AG04450 (cell line): ENCODE results near the gene SIM2. TPM values are rescaled to one million over a fixed set of nuclear protein-coding genes. Genes with fewer than 3 reads are reported as not detected.

Experiments
- CTCF ChIA-PET: fragments of 300-600, 350-600 bp; formaldehyde crosslinking; extraction: SDS; loops from one replicate; lab custom pipeline; 2022; ENCODE audit warnings: antibody characterized with exemption, inconsistent platforms; lab: Charles Lee
- POLR2A ChIA-PET: fragments of 350-600 bp; formaldehyde crosslinking; extraction: SDS; loops from one replicate; lab custom pipeline; 2021; ENCODE audit warnings: antibody characterized with exemption, inconsistent platforms; lab: Yijun Ruan, JAX
- DNase-seq: peaks from one replicate; pipeline ENCODE4 v3.0.0-alpha.2; 2011; ENCODE audit warnings: low read depth, low spot score
- H3K27ac ChIP-seq: one replicate; pipeline ENCODE4 v1.5.1; 2012; ENCODE audit warnings: low read depth, low read length, control low read depth
- H3K27me3 ChIP-seq: one replicate; pipeline ENCODE4 v1.6.0; 2012; ENCODE audit warnings: low read length; ENCODE audit not compliant: control insufficient read depth, insufficient read depth
- H3K4me3 ChIP-seq: 2 replicates; pipeline ENCODE4 v1.5.1; 2011; ENCODE audit warnings: mild to moderate bottlenecking, low read depth, low read length, control low read depth
- H3K9me3 ChIP-seq: 2 replicates; pipeline ENCODE4 v1.5.1; 2012; ENCODE audit warnings: low read length; ENCODE audit not compliant: control insufficient read depth, insufficient read depth
- polyA plus RNA-seq: library from polyadenylated mRNA; depleted of rRNA; stranded (reverse); fragments of >200 nt; gene quantifications from 2 replicates; pipeline ENCODE4 v1.2.3, GENCODE V29; 2011
- TF ChIP-seq, protein P1 (sequence below): IDR thresholded peaks from 2 replicates; pipeline ENCODE4 v1.5.1; 2011; ENCODE audit warnings: low read depth, low read length, control low read depth, inconsistent platforms

Gene SIM2
- polyA plus RNA-seq, 1 experiment: 0.46 TPM

DNA sequence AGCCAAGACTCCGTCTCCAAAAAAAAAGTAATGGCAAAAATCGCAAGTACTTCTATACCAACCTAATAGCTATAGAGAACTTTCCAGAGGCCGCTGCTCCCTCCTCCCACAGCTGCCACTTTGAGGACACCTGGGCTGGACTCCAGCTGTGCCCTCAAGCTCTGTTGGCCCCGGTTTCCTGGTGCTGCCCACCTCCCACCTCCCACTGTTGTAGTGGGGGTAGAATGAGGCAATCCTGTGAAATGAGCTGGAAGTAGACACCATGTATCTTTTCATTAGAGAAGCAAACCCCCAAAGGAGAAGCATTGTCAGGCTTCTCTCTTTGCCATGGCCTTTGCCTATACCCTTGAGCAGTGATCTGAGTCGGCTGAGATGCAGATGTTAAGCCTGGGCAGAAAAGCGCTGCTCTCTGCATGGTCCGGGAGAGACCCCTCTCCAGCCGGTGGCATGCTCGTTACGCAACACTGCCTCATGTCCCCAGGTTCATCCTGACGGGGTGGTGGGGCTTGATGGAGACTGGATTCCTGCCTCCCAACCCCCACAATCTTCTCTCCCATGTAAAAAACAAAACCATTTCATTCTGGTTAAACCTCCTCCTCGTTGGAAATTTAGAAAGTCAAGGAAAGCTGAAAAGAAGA lies 39.7 kb downstream of the SIM2 start:
- ChIA-PET POLR2A (interaction anchor here (0.6 kb wide), 1 partner anchor 11 kb away, joined by 4 read pairs; no protein-coding TSS in a partner anchor), CTCF (interaction anchor here (1.0 to 1.1 kb wide), 2 partner anchors 8 to 179 kb away, joined by 3 read pairs; no protein-coding TSS in a partner anchor)

DNA sequence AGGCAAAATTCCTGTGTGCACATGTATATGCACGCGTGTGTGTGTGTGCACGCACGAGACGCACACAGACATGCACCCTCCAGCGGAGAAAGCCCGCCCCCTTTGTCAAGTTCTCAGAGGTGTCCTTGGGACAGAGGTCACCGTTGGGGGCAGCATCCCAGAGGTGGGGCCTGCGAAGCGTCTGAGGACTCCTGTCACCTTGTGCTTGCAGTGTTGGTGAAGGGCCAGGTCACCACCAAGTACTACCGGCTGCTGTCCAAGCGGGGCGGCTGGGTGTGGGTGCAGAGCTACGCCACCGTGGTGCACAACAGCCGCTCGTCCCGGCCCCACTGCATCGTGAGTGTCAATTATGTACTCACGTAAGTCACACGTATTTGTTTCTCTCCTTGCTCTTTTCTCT lies 42.6 kb downstream of the SIM2 start:
- ChIA-PET CTCF (no interaction called here), POLR2A (no interaction called here)
- Histone ChIP-seq H3K9me3 (no peaks in the 10 kb centered on the region), H3K27ac (no peak overlapping the region), H3K27me3 (peaks cover 19% of the 10 kb centered on the region), H3K4me3 (no peak overlapping the region)
- no peak for DNase-seq
- TF ChIP-seq, protein P1, sequence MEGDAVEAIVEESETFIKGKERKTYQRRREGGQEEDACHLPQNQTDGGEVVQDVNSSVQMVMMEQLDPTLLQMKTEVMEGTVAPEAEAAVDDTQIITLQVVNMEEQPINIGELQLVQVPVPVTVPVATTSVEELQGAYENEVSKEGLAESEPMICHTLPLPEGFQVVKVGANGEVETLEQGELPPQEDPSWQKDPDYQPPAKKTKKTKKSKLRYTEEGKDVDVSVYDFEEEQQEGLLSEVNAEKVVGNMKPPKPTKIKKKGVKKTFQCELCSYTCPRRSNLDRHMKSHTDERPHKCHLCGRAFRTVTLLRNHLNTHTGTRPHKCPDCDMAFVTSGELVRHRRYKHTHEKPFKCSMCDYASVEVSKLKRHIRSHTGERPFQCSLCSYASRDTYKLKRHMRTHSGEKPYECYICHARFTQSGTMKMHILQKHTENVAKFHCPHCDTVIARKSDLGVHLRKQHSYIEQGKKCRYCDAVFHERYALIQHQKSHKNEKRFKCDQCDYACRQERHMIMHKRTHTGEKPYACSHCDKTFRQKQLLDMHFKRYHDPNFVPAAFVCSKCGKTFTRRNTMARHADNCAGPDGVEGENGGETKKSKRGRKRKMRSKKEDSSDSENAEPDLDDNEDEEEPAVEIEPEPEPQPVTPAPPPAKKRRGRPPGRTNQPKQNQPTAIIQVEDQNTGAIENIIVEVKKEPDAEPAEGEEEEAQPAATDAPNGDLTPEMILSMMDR: no peak

More for the DNA sequence above, 39.7 kb downstream of the SIM2 start:
- TF ChIP-seq, protein P1: no peak
- no peak overlapping the region for H3K27ac ChIP-seq
- peaks cover 29% of the 10 kb centered on the region for H3K27me3 ChIP-seq
- DNase-seq: no peak
- H3K9me3 ChIP-seq: peaks cover 6% of the 10 kb centered on the region
- H3K4me3 ChIP-seq: no peak overlapping the region

DNA sequence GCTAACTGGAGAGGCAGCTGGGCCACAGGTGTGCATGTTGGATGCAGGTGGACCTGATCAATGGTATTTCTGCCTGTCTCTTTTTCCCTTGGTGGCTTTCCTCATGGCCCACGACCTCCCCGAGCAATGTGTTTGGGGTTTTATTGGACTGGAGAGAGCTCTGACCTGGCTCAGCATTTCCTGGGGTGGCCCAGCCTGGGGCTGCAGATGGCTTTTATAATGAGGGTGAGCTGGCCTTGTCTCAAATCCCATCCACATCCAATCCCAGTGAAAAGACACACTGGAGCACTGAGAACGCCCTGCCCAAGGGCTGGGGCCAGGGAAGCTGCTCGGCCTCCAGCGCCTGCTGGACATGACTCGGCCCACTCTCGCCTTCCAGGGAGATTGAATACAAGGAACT lies 44.1 kb downstream of the SIM2 start:
- Histone ChIP-seq H3K27ac (no peak overlapping the region), H3K4me3 (no peak overlapping the region), H3K9me3 (no peaks in the 10 kb centered on the region), H3K27me3 (peaks cover 22% of the 10 kb centered on the region)
- TF ChIP-seq, protein P1: no peak
- DNase-seq: no peak
- CTCF ChIA-PET: no interaction called here
- POLR2A ChIA-PET: no interaction called here

DNA sequence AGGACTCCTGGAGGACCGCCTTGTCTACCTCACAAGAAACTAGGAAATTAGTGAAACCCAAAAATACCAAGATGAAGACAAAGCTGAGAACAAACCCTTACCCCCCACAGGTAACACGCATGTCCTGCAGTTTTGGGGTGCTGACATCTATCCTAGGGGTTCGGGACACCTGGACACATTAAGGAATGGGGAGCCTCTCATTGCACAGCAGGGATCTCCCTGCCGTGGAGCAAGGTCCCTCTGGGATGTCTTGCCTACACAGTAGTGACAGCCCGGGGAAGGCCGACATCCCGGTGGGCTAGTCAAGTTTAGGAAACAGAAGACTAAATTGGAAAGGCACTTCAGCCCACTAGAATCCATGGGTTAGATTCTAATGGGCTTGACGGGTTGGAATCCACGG lies 44.5 kb downstream of the SIM2 start:
- Histone ChIP-seq H3K27ac (no peak overlapping the region), H3K9me3 (no peaks in the 10 kb centered on the region), H3K4me3 (no peak overlapping the region), H3K27me3 (peaks cover 22% of the 10 kb centered on the region)
- CTCF ChIA-PET: no interaction called here
- TF ChIP-seq, protein P1: no peak
- DNase-seq: no peak
- POLR2A ChIA-PET: no interaction called here

DNA sequence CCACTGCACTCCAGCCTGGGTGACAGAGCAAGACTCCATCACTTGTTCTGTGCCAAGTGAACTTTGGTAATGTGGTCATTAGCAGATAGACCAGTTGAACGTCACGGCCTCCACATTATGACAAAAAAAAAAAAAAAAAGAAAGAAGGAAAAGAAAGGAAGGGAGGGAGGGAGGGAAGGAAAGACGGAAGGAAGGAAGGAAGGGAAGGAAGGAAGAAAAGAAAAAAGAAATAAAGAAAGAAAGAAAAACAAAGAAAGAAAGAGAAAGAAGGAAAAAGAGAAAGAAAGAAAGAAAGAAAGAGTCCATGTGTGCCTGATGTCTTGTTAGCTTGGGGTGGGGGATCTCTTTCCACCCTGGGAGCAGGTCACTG lies 45.3 kb downstream of the SIM2 start:
- no peak overlapping the region for H3K4me3 ChIP-seq
- no peak for DNase-seq
- CTCF ChIA-PET: no interaction called here

More for the DNA sequence above, 45.3 kb downstream of the SIM2 start:
- TF ChIP-seq, protein P1: no peak
- Histone ChIP-seq H3K27ac (no peak overlapping the region), H3K9me3 (no peaks in the 10 kb centered on the region), H3K27me3 (peaks cover 22% of the 10 kb centered on the region)
- POLR2A ChIA-PET: no interaction called here
